IPS-20b (cell line): ENCODE measurements around the gene ARHGEF33.

Source experiments
- H3K27ac ChIP-seq: one replicate; pipeline ENCODE4 v1.5.1; 2013; ENCODE audit warnings: low read length
- H3K27me3 ChIP-seq: 2 replicates; pipeline ENCODE4 v1.6.1; 2013; ENCODE audit warnings: mild to moderate bottlenecking, low read length, inconsistent platforms; ENCODE audit not compliant: insufficient read depth
- H3K36me3 ChIP-seq: 2 replicates; pipeline ENCODE4 v1.6.1; 2013; ENCODE audit warnings: low read depth, mild to moderate bottlenecking, inconsistent platforms, low read length, moderate library complexity; ENCODE audit not compliant: insufficient read depth
- H3K4me1 ChIP-seq: 2 replicates; pipeline ENCODE4 v1.6.1; 2013; ENCODE audit warnings: mild to moderate bottlenecking, control low read depth, inconsistent platforms, low read length, moderate library complexity; ENCODE audit not compliant: insufficient read depth
- H3K4me3 ChIP-seq: 2 replicates; pipeline ENCODE4 v1.5.1; 2013; ENCODE audit warnings: mild to moderate bottlenecking, low read length, inconsistent platforms
- H3K9ac ChIP-seq: 2 replicates; pipeline ENCODE4 v1.6.1; 2013; ENCODE audit warnings: low read depth, mild to moderate bottlenecking, inconsistent platforms, low read length, moderate library complexity
- H3K9me3 ChIP-seq: 2 replicates; pipeline ENCODE4 v1.6.1; 2013; ENCODE audit warnings: mild to moderate bottlenecking, low read depth, low read length, inconsistent platforms; ENCODE audit not compliant: insufficient read depth

ARHGEF33 gene

GRCh38 chr2:38988716-38989115 lies 99.0 kb downstream of the ARHGEF33 start:
- H3K4me1 ChIP-seq: no peaks in the 10 kb centered on the region; the same call in 1 of the 2 replicates
- no peak overlapping the region for H3K9ac ChIP-seq
- H3K36me3 ChIP-seq: peaks cover 49% of the 10 kb centered on the region
- H3K9me3 ChIP-seq: no peaks in the 10 kb centered on the region
- no peak overlapping the region for H3K27ac ChIP-seq
- H3K4me3 ChIP-seq: no peak overlapping the region
- H3K27me3 ChIP-seq: no peaks in the 10 kb centered on the region

- no peaks in the 10 kb centered on the region; the same call in 1 of the 2 replicates for H3K4me1 ChIP-seq
- no peak overlapping the region for H3K9ac ChIP-seq
- H3K9me3 ChIP-seq: no peaks in the 10 kb centered on the region
- H3K4me3 ChIP-seq: no peak overlapping the region
- H3K36me3 ChIP-seq: peaks cover 56% of the 10 kb centered on the region
- peak overlapping the region; percentile 20 for H3K27ac ChIP-seq
- H3K27me3 ChIP-seq: no peaks in the 10 kb centered on the region
Observed at GRCh38 chr2:38991899-38992298, 102.2 kb downstream of the ARHGEF33 start.

- Histone ChIP-seq H3K27ac (no peak overlapping the region), H3K36me3 (peaks cover 57% of the 10 kb centered on the region), H3K4me1 (peaks cover 4% of the 10 kb centered on the region; the same call in 1 of the 2 replicates), H3K4me3 (peak overlapping the region; percentile 35), H3K27me3 (no peaks in the 10 kb centered on the region), H3K9ac (no peak overlapping the region), H3K9me3 (no peaks in the 10 kb centered on the region)
Observed at GRCh38 chr2:38997781-38998180, 108.1 kb downstream of the ARHGEF33 start.

GRCh38 chr2:39000552-39000951 lies 110.9 kb downstream of the ARHGEF33 start:
- peaks cover 48% of the 10 kb centered on the region for H3K36me3 ChIP-seq
- no peak overlapping the region for H3K4me3 ChIP-seq
- H3K9me3 ChIP-seq: no peaks in the 10 kb centered on the region
- no peak overlapping the region for H3K27ac ChIP-seq
- H3K9ac ChIP-seq: no peak overlapping the region
- H3K4me1 ChIP-seq: peaks cover 4% of the 10 kb centered on the region; the same call in 1 of the 2 replicates
- no peaks in the 10 kb centered on the region for H3K27me3 ChIP-seq

- Histone ChIP-seq H3K27ac (no peak overlapping the region), H3K9ac (no peak overlapping the region), H3K4me3 (no peak overlapping the region), H3K4me1 (no peaks in the 10 kb centered on the region), H3K9me3 (no peaks in the 10 kb centered on the region), H3K36me3 (peaks cover 50% of the 10 kb centered on the region), H3K27me3 (no peaks in the 10 kb centered on the region)
Observed at GRCh38 chr2:39007875-39008504, 118.3 kb downstream of the ARHGEF33 start.

- Histone ChIP-seq H3K27me3 (no peaks in the 10 kb centered on the region), H3K27ac (no peak overlapping the region), H3K36me3 (peaks cover 57% of the 10 kb centered on the region), H3K9me3 (no peaks in the 10 kb centered on the region), H3K4me1 (no peaks in the 10 kb centered on the region), H3K9ac (no peak overlapping the region), H3K4me3 (no peak overlapping the region)
Observed at GRCh38 chr2:39008665-39009064, 119.0 kb downstream of the ARHGEF33 start.

GRCh38 chr2:39013871-39014270 lies 124.2 kb downstream of the ARHGEF33 start:
- Histone ChIP-seq H3K4me3 (no peak overlapping the region), H3K4me1 (peaks cover 6% of the 10 kb centered on the region), H3K27me3 (no peaks in the 10 kb centered on the region), H3K27ac (no peak overlapping the region), H3K9me3 (no peaks in the 10 kb centered on the region), H3K36me3 (peaks cover 29% of the 10 kb centered on the region), H3K9ac (no peak overlapping the region)

- Histone ChIP-seq H3K4me3 (no peak overlapping the region), H3K36me3 (peaks cover 23% of the 10 kb centered on the region), H3K4me1 (peaks cover 12% of the 10 kb centered on the region), H3K9ac (no peak overlapping the region), H3K27me3 (no peaks in the 10 kb centered on the region), H3K9me3 (no peaks in the 10 kb centered on the region), H3K27ac (no peak overlapping the region)
Observed at GRCh38 chr2:39015424-39015823, 125.7 kb downstream of the ARHGEF33 start.

GRCh38 chr2:39017334-39017733 lies 127.7 kb downstream of the ARHGEF33 start:
- Histone ChIP-seq H3K4me3 (no peak overlapping the region), H3K27me3 (no peaks in the 10 kb centered on the region), H3K4me1 (peaks cover 12% of the 10 kb centered on the region), H3K9me3 (no peaks in the 10 kb centered on the region), H3K36me3 (peaks cover 18% of the 10 kb centered on the region), H3K9ac (no peak overlapping the region), H3K27ac (no peak overlapping the region)

- Histone ChIP-seq H3K36me3 (peaks cover 14% of the 10 kb centered on the region), H3K27me3 (no peaks in the 10 kb centered on the region), H3K4me1 (peaks cover 14% of the 10 kb centered on the region), H3K9ac (no peak overlapping the region), H3K9me3 (no peaks in the 10 kb centered on the region), H3K4me3 (no peak overlapping the region), H3K27ac (no peak overlapping the region)
Observed at GRCh38 chr2:39018638-39019037, 129.0 kb downstream of the ARHGEF33 start.

GRCh38 chr2:39020383-39020782 lies 130.7 kb downstream of the ARHGEF33 start:
- no peak overlapping the region for H3K4me3 ChIP-seq
- H3K9me3 ChIP-seq: no peaks in the 10 kb centered on the region
- no peaks in the 10 kb centered on the region for H3K27me3 ChIP-seq
- H3K9ac ChIP-seq: no peak overlapping the region
- peaks cover 20% of the 10 kb centered on the region for H3K4me1 ChIP-seq
- no peak overlapping the region for H3K27ac ChIP-seq
- peaks cover 12% of the 10 kb centered on the region for H3K36me3 ChIP-seq

- Histone ChIP-seq H3K4me3 (no peak overlapping the region), H3K9me3 (no peaks in the 10 kb centered on the region), H3K36me3 (peaks cover 12% of the 10 kb centered on the region), H3K27me3 (no peaks in the 10 kb centered on the region), H3K9ac (no peak overlapping the region), H3K27ac (no peak overlapping the region), H3K4me1 (peaks cover 24% of the 10 kb centered on the region)
Observed at GRCh38 chr2:39022642-39023235, 133.1 kb downstream of the ARHGEF33 start.
